Kidney epithelial cell (primary cell): ENCODE data around the gene PPDPF. TPM values are rescaled to one million over a fixed set of nuclear protein-coding genes. Genes with fewer than 3 reads are reported as not detected.

Source experiments
- DNase-seq: peaks from one replicate; pipeline ENCODE4 v3.0.0-alpha.2; 2010; ENCODE audit warnings: low read depth
- H3K27me3 ChIP-seq: 2 replicates; pipeline ENCODE4 v1.6.0; 2011; ENCODE audit warnings: low read length; ENCODE audit not compliant: control insufficient read depth, insufficient read depth
- H3K36me3 ChIP-seq: 2 replicates; pipeline ENCODE4 v1.5.1; 2011; ENCODE audit warnings: low read length; ENCODE audit not compliant: control insufficient read depth, insufficient read depth
- H3K4me3 ChIP-seq: 2 replicates; pipeline ENCODE4 v1.5.1; 2011; ENCODE audit warnings: low read depth, mild to moderate bottlenecking, control low read depth, low read length
- CTCF ChIP-seq: IDR thresholded peaks from 2 replicates; pipeline ENCODE4 v1.5.1; 2011; ENCODE audit warnings: mild to moderate bottlenecking, moderate library complexity, low read length, control low read depth, inconsistent platforms; ENCODE audit not compliant: insufficient read depth, poor library complexity, severe bottlenecking
- total RNA-seq: library from RNA; depleted of rRNA; stranded (reverse); fragments of >200 nt; gene quantifications from 2 replicates; pipeline ENCODE4 v1.2.3, GENCODE V29; 2015

PPDPF gene
- total RNA-seq, 1 donor from 2014 or later: 114 TPM

DNA sequence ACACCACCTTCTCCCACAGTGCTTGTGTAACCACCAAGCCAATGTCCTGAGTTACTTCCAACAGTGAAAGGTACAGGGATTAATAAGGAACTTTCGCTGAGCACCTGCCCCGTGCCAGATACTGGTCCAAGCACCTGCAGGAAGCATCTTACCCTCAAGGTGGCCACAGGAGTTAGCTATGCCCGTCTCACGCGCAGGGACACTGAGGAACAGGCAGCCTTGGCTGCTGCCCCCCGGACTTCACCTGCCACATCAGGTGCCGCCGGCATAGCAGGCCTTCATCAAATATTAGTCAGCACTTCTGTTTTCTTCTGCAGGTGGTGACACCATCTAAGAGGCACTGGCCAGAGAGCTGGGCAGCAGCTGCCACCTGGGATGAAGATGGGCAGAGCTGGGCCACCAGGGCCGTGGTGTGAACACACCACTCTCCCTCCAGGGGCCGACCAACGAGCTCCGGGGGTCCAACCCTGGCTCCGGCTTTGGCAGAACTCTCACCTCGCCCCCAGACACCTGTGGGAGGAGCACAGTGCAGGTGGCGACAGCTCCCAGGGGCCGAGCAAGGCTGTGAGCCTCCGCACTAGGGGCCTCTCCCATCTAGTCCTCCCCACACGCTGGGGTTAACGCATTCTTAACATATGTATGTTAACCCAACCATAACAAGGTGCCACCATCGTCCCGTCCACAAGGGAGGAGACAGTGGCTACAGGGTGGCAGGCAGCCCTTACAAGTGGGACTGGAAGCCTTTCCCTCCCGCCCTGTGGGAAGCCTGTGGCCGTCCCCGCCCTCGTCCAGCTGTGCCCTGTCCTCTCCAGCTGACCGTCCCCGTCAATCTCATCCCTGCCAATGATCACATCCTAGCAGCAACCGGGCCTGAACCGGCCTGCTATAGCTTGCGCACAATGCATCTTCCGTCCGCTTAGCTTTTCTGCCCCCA is 2.9 kb upstream of the PPDPF start:
- H3K36me3 ChIP-seq: peaks cover 2% of the 10 kb centered on the region
- DNase-seq: no peak
- no peak overlapping the region for H3K4me3 ChIP-seq
- TF ChIP-seq CTCF: no peak
- peaks cover 2% of the 10 kb centered on the region for H3K27me3 ChIP-seq

DNA sequence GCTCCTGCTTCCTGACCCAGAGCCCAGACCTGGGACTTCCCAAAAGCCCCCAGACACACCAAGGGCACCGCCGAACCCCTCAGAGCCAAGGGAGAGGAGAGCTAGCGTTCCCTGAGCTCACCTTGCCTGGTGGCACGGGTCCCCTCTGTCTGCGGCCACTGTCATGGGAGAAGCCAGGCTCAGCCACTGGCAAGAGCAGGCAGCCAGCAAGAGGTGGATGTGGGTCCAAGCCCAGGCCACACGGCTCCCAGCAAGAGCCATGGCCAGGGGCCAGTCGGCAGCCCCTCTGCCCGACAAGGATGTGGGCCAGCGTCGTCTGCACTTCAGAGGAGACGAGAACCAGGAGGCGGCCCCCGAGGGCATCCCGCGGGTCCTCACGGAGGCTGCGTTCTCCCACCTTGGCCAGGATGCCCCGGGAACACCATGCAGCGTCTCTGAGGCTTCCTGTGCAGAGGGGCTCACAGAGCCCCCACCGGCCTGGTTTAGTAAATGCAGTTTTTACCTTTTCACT is 2.2 kb upstream of the PPDPF start:
- no peak overlapping the region for H3K4me3 ChIP-seq
- peak; percentile 15 for TF ChIP-seq CTCF
- no peak for DNase-seq
- H3K36me3 ChIP-seq: peaks cover 7% of the 10 kb centered on the region
- H3K27me3 ChIP-seq: peaks cover 2% of the 10 kb centered on the region

DNA sequence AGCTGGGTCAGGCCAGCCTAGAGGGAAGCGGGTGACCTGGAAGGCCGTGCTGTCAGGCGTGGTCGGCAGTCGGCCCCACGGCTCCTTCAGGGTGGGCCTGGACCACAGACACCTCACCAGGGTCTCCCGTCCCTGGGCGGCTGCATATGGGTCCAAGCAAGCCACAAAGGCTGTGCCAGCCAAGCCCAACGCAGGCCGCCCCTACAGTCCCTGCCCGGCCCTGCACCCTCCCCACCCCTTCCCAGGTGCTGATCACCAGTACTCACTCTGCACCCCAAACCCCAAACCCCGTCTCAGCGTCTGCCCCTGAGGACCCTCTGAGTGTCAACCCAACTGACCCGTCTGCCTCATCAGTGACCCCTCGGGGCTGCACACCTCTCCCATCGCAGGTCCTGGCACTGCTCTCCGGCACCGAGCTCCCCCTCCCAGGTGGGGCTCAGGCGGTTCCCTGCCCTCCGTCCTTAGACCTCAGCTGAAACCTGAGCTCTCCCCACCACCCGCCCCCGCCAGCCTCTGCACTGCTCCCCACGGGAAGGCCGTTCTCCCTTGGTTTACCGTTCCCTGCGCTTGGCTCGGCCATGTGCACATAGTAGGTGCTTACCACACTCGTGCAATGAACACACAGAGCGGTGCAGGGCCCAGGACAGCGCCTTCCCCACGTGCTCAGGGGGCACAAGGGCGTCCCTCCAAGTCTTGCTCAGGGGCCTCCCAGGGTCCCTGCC is 1.5 kb upstream of the PPDPF start:
- peak overlapping the region; percentile 86 for H3K4me3 ChIP-seq
- no peak for TF ChIP-seq CTCF
- DNase-seq: no peak
- peaks cover 8% of the 10 kb centered on the region for H3K36me3 ChIP-seq
- peaks cover 2% of the 10 kb centered on the region for H3K27me3 ChIP-seq

- Histone ChIP-seq H3K27me3 (peaks cover 2% of the 10 kb centered on the region), H3K4me3 (peak overlapping the region; percentile 86), H3K36me3 (peaks cover 8% of the 10 kb centered on the region)
- peak; percentile 34 for TF ChIP-seq CTCF
- no peak for DNase-seq
Measured at GRCh38 chr20:63519668-63520503, 679 bp upstream of the PPDPF start.

GRCh38 chr20:63520934-63521601 is 503 bp downstream of the PPDPF start:
- no peak for DNase-seq
- no peak for TF ChIP-seq CTCF
- Histone ChIP-seq H3K27me3 (peaks cover 2% of the 10 kb centered on the region), H3K4me3 (peak overlapping the region; percentile 86), H3K36me3 (peaks cover 8% of the 10 kb centered on the region)
